Stimulated activated CD4-positive, alpha-beta T cell treated with anti-CD3 and anti-CD28 coated beads, Interleukin-1b, Interleukin-23, amount 100 ng/mL, for 4 hours (primary cell): ENCODE data around the gene C1QTNF2.

Experiments used
- DNase-seq, 2 donors: peaks; one replicate each; pipeline ENCODE4 v3.0.0-alpha.2; 2020; ENCODE audit warnings: low read depth in 2 of 2

The C1QTNF2 gene

GRCh38 chr5:160375166-160375565, 4.7 kb upstream of the C1QTNF2 start:
- DNase-seq = no peak

GRCh38 chr5:160371294-160371693, 868 bp upstream of the C1QTNF2 start:
- no peak for DNase-seq

GRCh38 chr5:160370713-160371034, 248 bp upstream of the C1QTNF2 start:
- no peak for DNase-seq

- DNase-seq = no peak
These were observed 2.5 kb downstream of the C1QTNF2 start for GRCh38 chr5:160367885-160368284.

GRCh38 chr5:160367261-160367660, 3.2 kb downstream of the C1QTNF2 start:
- DNase-seq = no peak

- no peak for DNase-seq
These were observed 4.2 kb downstream of the C1QTNF2 start for GRCh38 chr5:160366230-160366629.

GRCh38 chr5:160363660-160364395, 6.6 kb downstream of the C1QTNF2 start:
- DNase-seq = no peak

GRCh38 chr5:160363211-160363610, 7.2 kb downstream of the C1QTNF2 start:
- DNase-seq = no peak

- DNase-seq = no peak
These were observed 8.7 kb downstream of the C1QTNF2 start for GRCh38 chr5:160361624-160362228.

GRCh38 chr5:160360310-160360709, 10.1 kb downstream of the C1QTNF2 start:
- no peak for DNase-seq

- DNase-seq = no peak
These were observed 10.6 kb downstream of the C1QTNF2 start for GRCh38 chr5:160359816-160360215.

- no peak for DNase-seq
These were observed 11.2 kb downstream of the C1QTNF2 start for GRCh38 chr5:160359242-160359641.

GRCh38 chr5:160357861-160358411, 12.5 kb downstream of the C1QTNF2 start:
- DNase-seq = no peak

GRCh38 chr5:160357394-160357793, 13.0 kb downstream of the C1QTNF2 start:
- DNase-seq = no peak

- no peak for DNase-seq
These were observed 13.7 kb downstream of the C1QTNF2 start for GRCh38 chr5:160356550-160357347.

- no peak for DNase-seq
These were observed 15.8 kb downstream of the C1QTNF2 start for GRCh38 chr5:160354666-160355065.

- DNase-seq = no peak
These were observed 17.0 kb downstream of the C1QTNF2 start for GRCh38 chr5:160353379-160353778.

GRCh38 chr5:160352308-160352707, 18.1 kb downstream of the C1QTNF2 start:
- no peak for DNase-seq

GRCh38 chr5:160349935-160350303, 20.5 kb downstream of the C1QTNF2 start:
- DNase-seq = no peak

GRCh38 chr5:160349249-160349934, 21.0 kb downstream of the C1QTNF2 start:
- no peak for DNase-seq

- no peak for DNase-seq
These were observed 22.3 kb downstream of the C1QTNF2 start for GRCh38 chr5:160348080-160348479.

- DNase-seq = no peak
These were observed 23.0 kb downstream of the C1QTNF2 start for GRCh38 chr5:160347448-160347847.
